A549 (cell line): ENCODE results near the gene GPR32.

Experiments
- POLR2A ChIP-seq: IDR thresholded peaks from 2 replicates; pipeline ENCODE4 v1.6.1; 2012; ENCODE audit warnings: mild to moderate bottlenecking, low read length
- POLR2AphosphoS2 ChIP-seq: conservative IDR thresholded peaks from 2 replicates; pipeline ENCODE4 v1.6.1; 2012; ENCODE audit warnings: low read length, improper control_type of control experiment, inconsistent platforms
- TF ChIP-seq, protein P1 (sequence below): fragments of >200 bp; sonication (Bioruptor Twin); formaldehyde crosslinking; IDR thresholded peaks from 3 replicates; pipeline ENCODE4 v1.5.1; 2016

DNA sequence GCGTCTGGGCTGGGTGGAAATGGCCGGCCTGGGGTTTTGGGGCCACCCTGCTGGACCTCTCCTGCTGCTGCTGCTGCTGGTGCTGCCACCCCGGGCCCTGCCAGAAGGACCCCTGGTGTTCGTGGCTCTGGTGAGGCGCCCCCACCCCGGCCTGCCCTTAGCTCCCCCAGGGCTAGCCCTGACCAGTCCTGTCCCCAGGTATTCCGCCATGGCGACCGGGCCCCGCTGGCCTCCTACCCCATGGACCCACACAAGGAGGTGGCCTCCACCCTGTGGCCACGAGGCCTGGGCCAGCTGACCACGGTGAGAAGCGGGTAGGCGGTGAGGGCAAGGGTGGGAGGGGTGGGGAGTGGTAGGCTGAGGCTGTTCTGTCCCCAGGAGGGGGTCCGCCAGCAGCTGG lies 20.1 kb downstream of the GPR32 start, which contains the start of gene ACP4:
- TF ChIP-seq POLR2AphosphoS2 (no peak), POLR2A (no peak)
- TF ChIP-seq, protein P1, sequence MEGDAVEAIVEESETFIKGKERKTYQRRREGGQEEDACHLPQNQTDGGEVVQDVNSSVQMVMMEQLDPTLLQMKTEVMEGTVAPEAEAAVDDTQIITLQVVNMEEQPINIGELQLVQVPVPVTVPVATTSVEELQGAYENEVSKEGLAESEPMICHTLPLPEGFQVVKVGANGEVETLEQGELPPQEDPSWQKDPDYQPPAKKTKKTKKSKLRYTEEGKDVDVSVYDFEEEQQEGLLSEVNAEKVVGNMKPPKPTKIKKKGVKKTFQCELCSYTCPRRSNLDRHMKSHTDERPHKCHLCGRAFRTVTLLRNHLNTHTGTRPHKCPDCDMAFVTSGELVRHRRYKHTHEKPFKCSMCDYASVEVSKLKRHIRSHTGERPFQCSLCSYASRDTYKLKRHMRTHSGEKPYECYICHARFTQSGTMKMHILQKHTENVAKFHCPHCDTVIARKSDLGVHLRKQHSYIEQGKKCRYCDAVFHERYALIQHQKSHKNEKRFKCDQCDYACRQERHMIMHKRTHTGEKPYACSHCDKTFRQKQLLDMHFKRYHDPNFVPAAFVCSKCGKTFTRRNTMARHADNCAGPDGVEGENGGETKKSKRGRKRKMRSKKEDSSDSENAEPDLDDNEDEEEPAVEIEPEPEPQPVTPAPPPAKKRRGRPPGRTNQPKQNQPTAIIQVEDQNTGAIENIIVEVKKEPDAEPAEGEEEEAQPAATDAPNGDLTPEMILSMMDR: no peak
